Measurements from ENCODE around the gene ZFPM1.

Gene ZFPM1

GRCh38 chr16:88435437-88436355, 17.4 kb upstream of the ZFPM1 start:
- WGBS (ENCODE audit: extremely low coverage, insufficient coverage, insufficient read length), result no CpG with 5 or more reads among the region's 36 CpGs
- Histone ChIP-seq H3K27me3 (ENCODE audit: insufficient read depth, low read length) (peaks cover 3% of the 10 kb centered on the region), H2AFZ (ENCODE audit: insufficient read depth, low read length, poor library complexity) (no peak overlapping the region), H2BK12ac (ENCODE audit: low read length) (no peak overlapping the region), H3K9me3 (ENCODE audit: insufficient read depth, low read depth, low read length) (peaks cover 2% of the 10 kb centered on the region), H3K4me3 (ENCODE audit: low read depth, low read length) (no peak overlapping the region), H2AK5ac (ENCODE audit: low read length) (no peak overlapping the region), H2BK5ac (ENCODE audit: low read depth, low read length, poor library complexity) (no peak overlapping the region), H4K8ac (ENCODE audit: low read depth, low read length) (no peak overlapping the region), H3K4ac (ENCODE audit: low read depth, low read length) (no peak overlapping the region), H3K79me1 (ENCODE audit: low read length) (no peaks in the 10 kb centered on the region), H3K4me2 (ENCODE audit: low read length) (no peak overlapping the region), H3K23ac (ENCODE audit: low read length) (no peak overlapping the region), H4K91ac (ENCODE audit: low read depth, low read length) (no peak overlapping the region), H3K4me1 (ENCODE audit: control insufficient read depth in 1 of 2, insufficient read depth in 2 of 2, low read length in 2 of 2) (no peaks in the 10 kb centered on the region), H3K79me2 (ENCODE audit: control insufficient read depth, insufficient read depth, low read length, poor library complexity) (no peaks in the 10 kb centered on the region), H4K12ac (ENCODE audit: low read depth, low read length) (no peak overlapping the region), H2BK120ac (ENCODE audit: insufficient read depth, low read length, poor library complexity) (no peak overlapping the region), H3K27ac (ENCODE audit: low read depth, low read length) (no peak overlapping the region), H3K9ac (ENCODE audit: low read length) (no peak overlapping the region), H3K36me3 (ENCODE audit: control insufficient read depth in 1 of 2, insufficient read depth in 2 of 2, low read length in 2 of 2) (no peaks in the 10 kb centered on the region), H3K18ac (ENCODE audit: low read length) (no peak overlapping the region), H3K14ac (ENCODE audit: low read length) (no peak overlapping the region)
- DNase-seq, result no peak

GRCh38 chr16:88436796-88437195, 16.3 kb upstream of the ZFPM1 start:
- no peak overlapping the region for H4K12ac ChIP-seq (ENCODE audit: low read depth, low read length)
- H3K14ac ChIP-seq (ENCODE audit: low read length), result no peak overlapping the region
- no peak overlapping the region for H2BK5ac ChIP-seq (ENCODE audit: low read depth, low read length, poor library complexity)
- no peak overlapping the region for H2AK5ac ChIP-seq (ENCODE audit: low read length)
- H2BK120ac ChIP-seq (ENCODE audit: insufficient read depth, low read length, poor library complexity), result no peak overlapping the region
- no peak overlapping the region for H3K9ac ChIP-seq (ENCODE audit: low read length)
- no peak overlapping the region for H4K8ac ChIP-seq (ENCODE audit: low read depth, low read length)
- no peak overlapping the region for H3K18ac ChIP-seq (ENCODE audit: low read length)
- H3K23ac ChIP-seq (ENCODE audit: low read length), result no peak overlapping the region
- H3K27me3 ChIP-seq (ENCODE audit: insufficient read depth, low read length), result no peaks in the 10 kb centered on the region
- no peak overlapping the region for H3K4me3 ChIP-seq (ENCODE audit: low read depth, low read length)
- H2AFZ ChIP-seq (ENCODE audit: insufficient read depth, low read length, poor library complexity), result no peak overlapping the region
- no peaks in the 10 kb centered on the region for H3K79me1 ChIP-seq (ENCODE audit: low read length)
- H4K91ac ChIP-seq (ENCODE audit: low read depth, low read length), result no peak overlapping the region
- H3K36me3 ChIP-seq (ENCODE audit: control insufficient read depth in 1 of 2, insufficient read depth in 2 of 2, low read length in 2 of 2), result no peaks in the 10 kb centered on the region
- no peak overlapping the region for H3K27ac ChIP-seq (ENCODE audit: low read depth, low read length)
- DNase-seq, result no peak
- no peak overlapping the region for H3K4me2 ChIP-seq (ENCODE audit: low read length)
- H3K4me1 ChIP-seq (ENCODE audit: control insufficient read depth in 1 of 2, insufficient read depth in 2 of 2, low read length in 2 of 2), result no peaks in the 10 kb centered on the region
- H3K79me2 ChIP-seq (ENCODE audit: control insufficient read depth, insufficient read depth, low read length, poor library complexity), result no peaks in the 10 kb centered on the region
- no CpG with 5 or more reads among the region's 36 CpGs for whole genome bisulfite sequencing (ENCODE audit: extremely low coverage, insufficient coverage, insufficient read length)
- no peak overlapping the region for H3K4ac ChIP-seq (ENCODE audit: low read depth, low read length)
- H2BK12ac ChIP-seq (ENCODE audit: low read length), result no peak overlapping the region
- peaks cover 2% of the 10 kb centered on the region for H3K9me3 ChIP-seq (ENCODE audit: insufficient read depth, low read depth, low read length)

GRCh38 chr16:88437367-88437964, 15.6 kb upstream of the ZFPM1 start:
- no peak overlapping the region for H3K9ac ChIP-seq (ENCODE audit: low read length)
- no peak overlapping the region for H3K23ac ChIP-seq (ENCODE audit: low read length)
- no peak overlapping the region for H3K27ac ChIP-seq (ENCODE audit: low read depth, low read length)
- no CpG with 5 or more reads among the region's 55 CpGs for WGBS (ENCODE audit: extremely low coverage, insufficient coverage, insufficient read length)
- H2AK5ac ChIP-seq (ENCODE audit: low read length), result no peak overlapping the region
- no peak overlapping the region for H3K4ac ChIP-seq (ENCODE audit: low read depth, low read length)
- H3K18ac ChIP-seq (ENCODE audit: low read length), result no peak overlapping the region
- no peak overlapping the region for H4K12ac ChIP-seq (ENCODE audit: low read depth, low read length)
- no peak overlapping the region for H2BK12ac ChIP-seq (ENCODE audit: low read length)
- no peaks in the 10 kb centered on the region for H3K27me3 ChIP-seq (ENCODE audit: insufficient read depth, low read length)
- H3K4me1 ChIP-seq (ENCODE audit: control insufficient read depth in 1 of 2, insufficient read depth in 2 of 2, low read length in 2 of 2), result no peaks in the 10 kb centered on the region
- H3K9me3 ChIP-seq (ENCODE audit: insufficient read depth, low read depth, low read length), result no peaks in the 10 kb centered on the region
- no peak overlapping the region for H2BK120ac ChIP-seq (ENCODE audit: insufficient read depth, low read length, poor library complexity)
- H2BK5ac ChIP-seq (ENCODE audit: low read depth, low read length, poor library complexity), result no peak overlapping the region
- no peaks in the 10 kb centered on the region for H3K36me3 ChIP-seq (ENCODE audit: control insufficient read depth in 1 of 2, insufficient read depth in 2 of 2, low read length in 2 of 2)
- no peak overlapping the region for H4K8ac ChIP-seq (ENCODE audit: low read depth, low read length)
- H3K14ac ChIP-seq (ENCODE audit: low read length), result no peak overlapping the region
- no peak overlapping the region for H3K4me2 ChIP-seq (ENCODE audit: low read length)
- H2AFZ ChIP-seq (ENCODE audit: insufficient read depth, low read length, poor library complexity), result no peak overlapping the region
- H3K79me1 ChIP-seq (ENCODE audit: low read length), result no peaks in the 10 kb centered on the region
- no peaks in the 10 kb centered on the region for H3K79me2 ChIP-seq (ENCODE audit: control insufficient read depth, insufficient read depth, low read length, poor library complexity)
- H4K91ac ChIP-seq (ENCODE audit: low read depth, low read length), result no peak overlapping the region
- H3K4me3 ChIP-seq (ENCODE audit: low read depth, low read length), result no peak overlapping the region
- DNase-seq, result peak; percentile 7 to 48

GRCh38 chr16:88438084-88438870, 14.8 kb upstream of the ZFPM1 start:
- H3K79me1 ChIP-seq (ENCODE audit: low read length), result no peaks in the 10 kb centered on the region
- no peaks in the 10 kb centered on the region for H3K27me3 ChIP-seq (ENCODE audit: insufficient read depth, low read length)
- H3K23ac ChIP-seq (ENCODE audit: low read length), result no peak overlapping the region
- no peaks in the 10 kb centered on the region for H3K4me1 ChIP-seq (ENCODE audit: control insufficient read depth in 1 of 2, insufficient read depth in 2 of 2, low read length in 2 of 2)
- H3K9me3 ChIP-seq (ENCODE audit: insufficient read depth, low read depth, low read length), result no peaks in the 10 kb centered on the region
- H3K18ac ChIP-seq (ENCODE audit: low read length), result no peak overlapping the region
- no peak overlapping the region for H4K12ac ChIP-seq (ENCODE audit: low read depth, low read length)
- H3K4me3 ChIP-seq (ENCODE audit: low read depth, low read length), result no peak overlapping the region
- H3K9ac ChIP-seq (ENCODE audit: low read length), result no peak overlapping the region
- H3K79me2 ChIP-seq (ENCODE audit: control insufficient read depth, insufficient read depth, low read length, poor library complexity), result no peaks in the 10 kb centered on the region
- H2AK5ac ChIP-seq (ENCODE audit: low read length), result no peak overlapping the region
- H3K27ac ChIP-seq (ENCODE audit: low read depth, low read length), result no peak overlapping the region
- no peak overlapping the region for H2BK12ac ChIP-seq (ENCODE audit: low read length)
- no peak overlapping the region for H3K4ac ChIP-seq (ENCODE audit: low read depth, low read length)
- no peak overlapping the region for H3K14ac ChIP-seq (ENCODE audit: low read length)
- H2AFZ ChIP-seq (ENCODE audit: insufficient read depth, low read length, poor library complexity), result no peak overlapping the region
- DNase-seq, result no peak
- H3K36me3 ChIP-seq (ENCODE audit: control insufficient read depth in 1 of 2, insufficient read depth in 2 of 2, low read length in 2 of 2), result no peaks in the 10 kb centered on the region
- WGBS (ENCODE audit: extremely low coverage, insufficient coverage, insufficient read length), result no CpG with 5 or more reads among the region's 32 CpGs
- H2BK120ac ChIP-seq (ENCODE audit: insufficient read depth, low read length, poor library complexity), result no peak overlapping the region
- no peak overlapping the region for H4K91ac ChIP-seq (ENCODE audit: low read depth, low read length)
- H4K8ac ChIP-seq (ENCODE audit: low read depth, low read length), result no peak overlapping the region
- H3K4me2 ChIP-seq (ENCODE audit: low read length), result no peak overlapping the region
- no peak overlapping the region for H2BK5ac ChIP-seq (ENCODE audit: low read depth, low read length, poor library complexity)

Measured in trophoblast cell (in vitro differentiated cells and primary cell).